Activated CD8-positive, alpha-beta memory T cell treated with anti-CD3 and anti-CD28 coated beads for 24 hours (primary cell): Measurements from ENCODE around the gene ESR1.
"Not testable (repeated sequence)": the region's sequence is repeated elsewhere in the genome, so short reads cannot be mapped to it uniquely, and the experiment has no call there.

Experiments
- DNase-seq: peaks from one replicate; pipeline ENCODE4 v3.0.0-alpha.2; 2020

Gene ESR1

GRCh38 chr6:151814614-151815013, 7.1 kb downstream of the ESR1 start:
- DNase-seq = no peak

- no peak for DNase-seq
Measured at GRCh38 chr6:151822252-151823111, 15.0 kb downstream of the ESR1 start.

GRCh38 chr6:151826517-151827142, 19.1 kb downstream of the ESR1 start:
- DNase-seq = no peak

GRCh38 chr6:151832710-151833109, 25.2 kb downstream of the ESR1 start:
- no peak for DNase-seq

- no peak for DNase-seq
Measured at GRCh38 chr6:151835396-151835795, 27.9 kb downstream of the ESR1 start.

- DNase-seq = no peak
Measured at GRCh38 chr6:151837223-151837622, 29.7 kb downstream of the ESR1 start.

GRCh38 chr6:151842816-151843215, 35.3 kb downstream of the ESR1 start:
- no peak for DNase-seq

- DNase-seq = no peak
Measured at GRCh38 chr6:151847064-151847463, 39.6 kb downstream of the ESR1 start.

GRCh38 chr6:151850479-151851003, 43.1 kb downstream of the ESR1 start:
- no peak for DNase-seq

- DNase-seq = no peak
Measured at GRCh38 chr6:151858294-151858693, 50.8 kb downstream of the ESR1 start.

- DNase-seq = no peak
Measured at GRCh38 chr6:151862461-151862860, 55.0 kb downstream of the ESR1 start.

- not testable (repeated sequence) for DNase-seq
Measured at GRCh38 chr6:151867361-151867869, 59.9 kb downstream of the ESR1 start.

GRCh38 chr6:151869345-151869744, 61.9 kb downstream of the ESR1 start:
- DNase-seq = no peak

GRCh38 chr6:151869787-151870186, 62.3 kb downstream of the ESR1 start:
- no peak for DNase-seq

GRCh38 chr6:151870375-151870774, 62.9 kb downstream of the ESR1 start:
- no peak for DNase-seq

- DNase-seq = no peak
Measured at GRCh38 chr6:151875524-151875923, 68.0 kb downstream of the ESR1 start.

- no peak for DNase-seq
Measured at GRCh38 chr6:151876122-151876521, 68.6 kb downstream of the ESR1 start.

GRCh38 chr6:151877458-151877857, 70.0 kb downstream of the ESR1 start:
- DNase-seq = no peak

- DNase-seq = no peak
Measured at GRCh38 chr6:151881231-151881630, 73.7 kb downstream of the ESR1 start.

- no peak for DNase-seq
Measured at GRCh38 chr6:151882206-151882605, 74.7 kb downstream of the ESR1 start.

- no peak for DNase-seq
Measured at GRCh38 chr6:151885234-151885633, 77.8 kb downstream of the ESR1 start.

GRCh38 chr6:151891524-151891923, 84.0 kb downstream of the ESR1 start:
- no peak for DNase-seq

- DNase-seq = not testable (repeated sequence)
Measured at GRCh38 chr6:151894426-151894825, 86.9 kb downstream of the ESR1 start.

GRCh38 chr6:151899221-151899620, 91.7 kb downstream of the ESR1 start:
- DNase-seq = not testable (repeated sequence)
